Esophagus muscularis mucosa (tissue), 4 donors: ENCODE measurements around the gene RABGGTA. TPM values are rescaled to one million over a fixed set of nuclear protein-coding genes. Genes with fewer than 3 reads are reported as not detected.

ENCODE experiments used
- DNase-seq: peaks from one replicate; pipeline ENCODE4 v3.0.0-alpha.2; 2017; ENCODE audit errors: extremely low spot score
- H3K27ac ChIP-seq, 4 donors: fragments of 200-600 bp; sonication (generic); replicated peaks in 1 of 4; 1 replicate in 3 of 4; 2 replicates in 1 of 4; pipeline ENCODE4 v1.5.1; 2016 to 2019; ENCODE audit warnings: mild to moderate bottlenecking in 1 of 4
- H3K27me3 ChIP-seq, 4 donors: fragments of 200-600 bp; sonication (generic); one replicate each; pipeline versions ENCODE4 v1.5.1 to v1.6.0; 2016 to 2019
- H3K36me3 ChIP-seq, 4 donors: fragments of 200-600 bp; sonication (generic); one replicate each; pipeline ENCODE4 v1.5.1; 2016 to 2019
- H3K4me1 ChIP-seq, 4 donors: fragments of 200-600 bp; sonication (generic); one replicate each; pipeline ENCODE4 v1.5.1; 2016 to 2019
- H3K4me3 ChIP-seq, 4 donors: fragments of 200-600 bp; sonication (generic); 1 replicate in 2 of 4; 2 replicates in 2 of 4; pipeline ENCODE4 v1.5.1; 2016 to 2019; ENCODE audit warnings: mild to moderate bottlenecking in 4 of 4, moderate library complexity in 1 of 4
- H3K9me3 ChIP-seq, 4 donors: fragments of 200-600 bp; sonication (generic); 1 replicate in 3 of 4; 2 replicates in 1 of 4; pipeline ENCODE4 v1.5.1; 2016 to 2019
- CTCF ChIP-seq, 3 experiments: fragments of 200-600 bp in 2 of 3; fragments of 450-650 bp in 1 of 3; sonication (generic) in 2 of 3; IDR thresholded peaks; one replicate each; pipeline ENCODE4 v1.5.1; 2017 to 2019; ENCODE audit warnings: antibody characterized with exemption in 3 of 3, mild to moderate bottlenecking in 2 of 3, moderate library complexity in 1 of 3
- EP300 ChIP-seq: sonication (generic); formaldehyde crosslinking; IDR thresholded peaks from one replicate; pipeline ENCODE4 v1.6.1; 2017; ENCODE audit warnings: antibody characterized with exemption
- POLR2A ChIP-seq: fragments of 450-650 bp; IDR thresholded peaks from one replicate; pipeline ENCODE4 v1.6.1; 2017; ENCODE audit warnings: antibody characterized with exemption, moderate library complexity, mild to moderate bottlenecking, low read depth
- POLR2AphosphoS5 ChIP-seq, 2 donors: sonication (generic); formaldehyde crosslinking; IDR thresholded peaks; one replicate each; pipeline ENCODE4 v1.6.1; 2017; ENCODE audit warnings: antibody characterized with exemption in 2 of 2
- WGBS: methylation state at CpG from one replicate; pipeline ENCODE4 v1.1.5; 2018; 5-methylcytosine and 5-hydroxymethylcytosine counted together
- intact Hi-C: fragments of 100-400 bp; cut with DNase I; formaldehyde crosslinking; loops from one replicate; pipeline ENCODE4 v1.15.1; 2023
- total RNA-seq, 4 donors: library from RNA; depleted of rRNA; stranded (reverse); fragments of >200 nt; gene quantifications; one replicate each; pipeline versions ENCODE4 v1.1.0 to v1.2.1, GENCODE V29; 2016

The RABGGTA gene
- total RNA-seq, 4 donors from 2014 or later = 14.6 to 27.8 (median 20.3) TPM

- intact Hi-C loops = loop anchor here (5.0 kb wide), 1 partner anchor 125 kb away; no protein-coding TSS in a partner anchor
- 80% methylated on average over 1 of the region's 1 CpG for WGBS
- Histone ChIP-seq H3K27ac (peak overlapping the region; percentile 77 to 90 (median 84)), H3K4me3 (peak overlapping the region; percentile 64 to 73 (median 66)), H3K27me3 (peaks cover 0 to 24% (median 9%) of the 10 kb centered on the region in 4 donors), H3K36me3 (peaks cover 2 to 9% (median 7%) of the 10 kb centered on the region in 4 donors), H3K9me3 (no peaks in the 10 kb centered on the region), H3K4me1 (peaks cover 54 to 87% (median 66%) of the 10 kb centered on the region in 4 donors)
- DNase-seq = no peak
- TF ChIP-seq CTCF (IDR thresholded peaks at IDR 0.05) (no peak), POLR2AphosphoS5 (IDR thresholded peaks at IDR 0.05) (no peak), EP300 (no peak), POLR2A (no peak)
These were observed 40.6 kb upstream of the RABGGTA start for GRCh38 chr14:24311837-24312615.

- Histone ChIP-seq H3K27ac (peak within 1 kb of the TSS; percentile 77 to 90 (median 84)), H3K4me3 (peak within 1 kb of the TSS; percentile 64 to 73 (median 66)), H3K27me3 (peaks cover 0 to 13% (median under 1%) of the 10 kb centered on the region in 4 donors), H3K4me1 (peaks cover 46 to 77% (median 57%) of the 10 kb centered on the region in 4 donors), H3K9me3 (no peaks in the 10 kb centered on the region), H3K36me3 (peaks cover 12 to 20% (median 17%) of the 10 kb centered on the region in 4 donors)
- TF ChIP-seq CTCF (IDR thresholded peaks at IDR 0.05) = peak; percentile 27 to 48 (median 30)
- TF ChIP-seq POLR2AphosphoS5 (IDR thresholded peaks at IDR 0.05) = peak; percentile 42 to 63
- no peak for TF ChIP-seq EP300
- DNase-seq = no peak
- intact Hi-C loops = loop anchor here (5.0 kb wide), 1 partner anchor 126 kb away; no protein-coding TSS in a partner anchor
- WGBS = 30% methylated on average over 25 of the region's 99 CpGs
These were observed 39.5 kb upstream of the RABGGTA start, which contains the start of gene LTB4R for GRCh38 chr14:24310646-24311604. LTB4R (plus strand) TSS chr14:24311502; CDS start chr14:24315652, 4,150 bp downstream.

- peaks cover 0 to 7% (median 0%) of the 10 kb centered on the region in 4 donors for H3K27me3 ChIP-seq
- peak overlapping the region; percentile 64 to 73 (median 66) for H3K4me3 ChIP-seq
- no peak for DNase-seq
- no peak for TF ChIP-seq POLR2AphosphoS5 (IDR thresholded peaks at IDR 0.05)
- no peak for TF ChIP-seq EP300
- no peak for TF ChIP-seq CTCF (IDR thresholded peaks at IDR 0.05)
- no peak for TF ChIP-seq POLR2A
- H3K4me1 ChIP-seq = peaks cover 41 to 70% (median 51%) of the 10 kb centered on the region in 4 donors
- peak overlapping the region; percentile 77 to 90 (median 84) for H3K27ac ChIP-seq
- whole genome bisulfite sequencing = 33% methylated on average over 4 of the region's 5 CpGs
- peaks cover 19 to 27% (median 24%) of the 10 kb centered on the region in 4 donors for H3K36me3 ChIP-seq
- intact Hi-C loops = loop anchor here (5.0 kb wide), 1 partner anchor 127 kb away; no protein-coding TSS in a partner anchor
- no peaks in the 10 kb centered on the region for H3K9me3 ChIP-seq
These were observed 38.9 kb upstream of the RABGGTA start for GRCh38 chr14:24310265-24310645.

GRCh38 chr14:24309538-24310264 lies 38.3 kb upstream of the RABGGTA start, which contains the start of gene LTB4R2:
LTB4R2 (plus strand) TSS chr14:24310140; CDS start chr14:24310665, 525 bp downstream.
- TF ChIP-seq EP300 (no peak), CTCF (IDR thresholded peaks at IDR 0.05) (no peak), POLR2A (no peak), POLR2AphosphoS5 (IDR thresholded peaks at IDR 0.05) (no peak)
- Histone ChIP-seq H3K27ac (peak within 1 kb of the TSS; percentile 77 to 90 (median 84)), H3K27me3 (peaks cover 0 to 1% (median 0%) of the 10 kb centered on the region in 4 donors), H3K4me1 (peaks cover 36 to 65% (median 48%) of the 10 kb centered on the region in 4 donors), H3K4me3 (peak within 1 kb of the TSS; percentile 64 to 73 (median 66)), H3K36me3 (peaks cover 23 to 32% (median 30%) of the 10 kb centered on the region in 4 donors), H3K9me3 (no peaks in the 10 kb centered on the region)
- no peak for DNase-seq
- intact Hi-C loops = loop anchor here (5.0 kb wide), 1 partner anchor 128 kb away; no protein-coding TSS in a partner anchor
- 65% methylated on average over 5 of the region's 5 CpGs for WGBS
